Nephron (organoid): ENCODE measurements around the gene CASP9.
"Not testable (repeated sequence)": the region's sequence is repeated elsewhere in the genome, so short reads cannot be mapped to it uniquely, and the experiment has no call there.

Experiments used
- H3K27ac Mint-ChIP-seq, 3 experiments: 2 replicates each; pipeline ENCODE4 v1.8.0; 2020; ENCODE audit warnings: mixed read lengths in 3 of 3, mild to moderate bottlenecking in 2 of 3, moderate library complexity in 1 of 3
- H3K27me3 Mint-ChIP-seq: 2 replicates; pipeline ENCODE4 v1.8.0; 2021; ENCODE audit warnings: low read depth, mild to moderate bottlenecking, moderate library complexity, mixed read lengths
- H3K36me3 Mint-ChIP-seq: 2 replicates; pipeline ENCODE4 v1.8.0; 2020; ENCODE audit warnings: low read depth, mixed read lengths
- H3K4me1 Mint-ChIP-seq: 2 replicates; pipeline ENCODE4 v1.8.0; 2020; ENCODE audit warnings: mixed read lengths
- H3K4me3 Mint-ChIP-seq, 3 experiments: 2 replicates each; pipeline ENCODE4 v1.8.0; 2020; ENCODE audit warnings: mild to moderate bottlenecking in 3 of 3, mixed read lengths in 3 of 3, moderate library complexity in 2 of 3
- H3K9me3 Mint-ChIP-seq: 2 replicates; pipeline ENCODE4 v1.8.0; 2020; ENCODE audit warnings: mixed read lengths
- CTCF ChIP-seq, 3 experiments: fragments of 200-600 bp; sonication (generic); IDR thresholded peaks; one replicate each; pipeline ENCODE4 v1.5.0; 2021; ENCODE audit warnings: antibody characterized with exemption in 3 of 3; ENCODE audit not compliant: unreplicated experiment in 3 of 3

Gene CASP9

GRCh38 chr1:15459771-15460707 lies 64.0 kb downstream of the CASP9 start:
- Mint-ChIP-seq H3K4me1 (peaks cover 20% of the 10 kb centered on the region), H3K36me3 (no peaks in the 10 kb centered on the region), H3K27me3 (no peaks in the 10 kb centered on the region), H3K27ac (no peak overlapping the region), H3K4me3 (no peak overlapping the region), H3K9me3 (no peaks in the 10 kb centered on the region)
- no peak for TF ChIP-seq CTCF (IDR thresholded peaks at IDR 0.05; ENCODE audit: unreplicated experiment in 3 of 3)

- not testable (repeated sequence) for H3K36me3 Mint-ChIP-seq, H3K27ac Mint-ChIP-seq, H3K9me3 Mint-ChIP-seq, H3K4me3 Mint-ChIP-seq, H3K27me3 Mint-ChIP-seq
- peaks cover 23% of the 10 kb centered on the region for H3K4me1 Mint-ChIP-seq
Measured at GRCh38 chr1:15458388-15458787, 65.6 kb downstream of the CASP9 start.

- Mint-ChIP-seq H3K4me1 (peaks cover 18% of the 10 kb centered on the region), H3K4me3 (no peak overlapping the region), H3K36me3 (no peaks in the 10 kb centered on the region), H3K9me3 (no peaks in the 10 kb centered on the region), H3K27me3 (no peaks in the 10 kb centered on the region), H3K27ac (no peak overlapping the region)
- no peak for TF ChIP-seq CTCF (IDR thresholded peaks at IDR 0.05; ENCODE audit: unreplicated experiment in 3 of 3)
Measured at GRCh38 chr1:15457585-15457984, 66.4 kb downstream of the CASP9 start.

GRCh38 chr1:15456313-15456954 lies 67.6 kb downstream of the CASP9 start, which contains the start of gene CELA2A:
TSS of gene CELA2A (plus strand) at chr1:15456732. CDS start at chr1:15456754, 22 bp downstream.
- no peak for TF ChIP-seq CTCF (IDR thresholded peaks at IDR 0.05; ENCODE audit: unreplicated experiment in 3 of 3)
- H3K4me3 Mint-ChIP-seq, result no peak within 1 kb of the TSS
- peaks cover 3% of the 10 kb centered on the region for H3K9me3 Mint-ChIP-seq
- no peaks in the 10 kb centered on the region for H3K36me3 Mint-ChIP-seq
- no peak within 1 kb of the TSS for H3K27ac Mint-ChIP-seq
- no peaks in the 10 kb centered on the region for H3K27me3 Mint-ChIP-seq
- peaks cover 18% of the 10 kb centered on the region for H3K4me1 Mint-ChIP-seq

- peaks cover 3% of the 10 kb centered on the region for H3K9me3 Mint-ChIP-seq
- H3K27me3 Mint-ChIP-seq, result no peaks in the 10 kb centered on the region
- H3K36me3 Mint-ChIP-seq, result no peaks in the 10 kb centered on the region
- no peak overlapping the region for H3K27ac Mint-ChIP-seq
- no peak overlapping the region for H3K4me3 Mint-ChIP-seq
- H3K4me1 Mint-ChIP-seq, result peaks cover 14% of the 10 kb centered on the region
- no peak for TF ChIP-seq CTCF (IDR thresholded peaks at IDR 0.05; ENCODE audit: unreplicated experiment in 3 of 3)
Measured at GRCh38 chr1:15455522-15455921, 68.5 kb downstream of the CASP9 start.

GRCh38 chr1:15454256-15454655 lies 69.8 kb downstream of the CASP9 start:
- peaks cover 3% of the 10 kb centered on the region for H3K4me1 Mint-ChIP-seq
- no peak overlapping the region for H3K4me3 Mint-ChIP-seq
- no peaks in the 10 kb centered on the region for H3K27me3 Mint-ChIP-seq
- H3K36me3 Mint-ChIP-seq, result no peaks in the 10 kb centered on the region
- TF ChIP-seq CTCF (IDR thresholded peaks at IDR 0.05; ENCODE audit: unreplicated experiment in 3 of 3), result no peak
- H3K9me3 Mint-ChIP-seq, result peaks cover 8% of the 10 kb centered on the region
- no peak overlapping the region for H3K27ac Mint-ChIP-seq
